ENCODE results near the gene TAX1BP1.
"Not testable (repeated sequence)": the region's sequence is repeated elsewhere in the genome, so short reads cannot be mapped to it uniquely, and the experiment has no call there.

Gene TAX1BP1

DNA sequence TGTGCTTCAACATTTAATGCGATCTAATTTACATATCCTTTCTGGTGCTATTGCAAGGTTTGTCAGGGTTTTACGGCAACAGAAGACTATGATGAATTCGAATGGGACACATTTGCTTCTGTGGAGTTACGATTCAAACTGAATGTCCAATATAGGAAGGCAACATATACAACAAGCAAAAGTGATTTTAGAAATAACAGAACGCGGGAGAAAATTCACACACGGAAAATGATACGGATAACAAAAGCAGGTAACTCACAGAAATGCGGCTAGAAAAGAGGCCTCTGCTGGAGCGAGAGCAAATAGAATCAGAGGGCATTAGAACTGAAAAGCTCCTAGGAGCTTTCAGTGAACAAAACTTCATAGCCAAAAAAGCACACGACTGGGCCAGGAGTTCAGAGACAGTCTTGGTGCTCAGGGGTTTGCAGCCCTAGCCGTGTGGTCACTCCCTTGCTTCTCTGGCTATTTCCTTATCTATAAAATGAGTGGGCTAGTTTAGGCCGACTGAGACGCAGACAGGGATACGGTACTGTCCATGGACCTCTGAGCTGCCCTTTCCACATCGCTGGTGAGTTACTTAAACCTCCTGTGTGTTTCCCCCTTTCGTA is 557 bp upstream of the TAX1BP1 start:
- DNase-seq (ENCODE audit: low read depth): no peak

DNA sequence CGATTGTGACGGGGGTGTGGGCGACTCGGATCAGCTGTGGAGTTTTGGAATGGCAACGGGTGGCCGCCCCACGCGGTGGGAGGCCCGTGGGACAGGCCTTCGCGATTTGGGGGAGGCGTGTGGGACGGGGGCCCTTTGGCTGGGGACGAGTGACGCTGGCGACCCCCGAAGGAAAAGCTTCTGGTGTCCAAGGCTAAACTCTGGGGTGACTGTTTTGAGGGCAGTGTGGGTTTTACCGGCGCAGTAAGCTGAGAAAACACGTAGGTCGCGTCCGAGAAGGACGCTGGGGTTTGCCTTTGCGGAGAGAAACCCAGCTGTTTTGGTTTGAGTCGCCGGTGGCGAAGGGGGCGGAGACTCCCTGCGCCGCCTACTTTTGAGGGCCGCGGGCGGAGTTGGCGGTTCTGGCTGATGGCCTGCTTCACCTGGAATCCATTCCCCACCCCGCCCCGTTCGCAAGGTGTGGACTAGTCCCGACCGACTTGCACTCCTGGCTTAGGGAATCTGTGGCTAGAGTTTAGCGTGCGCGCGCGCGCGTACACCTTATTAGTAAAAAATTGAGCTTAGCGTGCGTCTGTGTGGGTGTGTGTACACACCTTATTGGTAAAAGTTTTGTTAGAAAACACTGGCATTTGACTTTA is 606 bp downstream of the TAX1BP1 start:
- peak; percentile 78 for DNase-seq (ENCODE audit: low read depth)

DNA sequence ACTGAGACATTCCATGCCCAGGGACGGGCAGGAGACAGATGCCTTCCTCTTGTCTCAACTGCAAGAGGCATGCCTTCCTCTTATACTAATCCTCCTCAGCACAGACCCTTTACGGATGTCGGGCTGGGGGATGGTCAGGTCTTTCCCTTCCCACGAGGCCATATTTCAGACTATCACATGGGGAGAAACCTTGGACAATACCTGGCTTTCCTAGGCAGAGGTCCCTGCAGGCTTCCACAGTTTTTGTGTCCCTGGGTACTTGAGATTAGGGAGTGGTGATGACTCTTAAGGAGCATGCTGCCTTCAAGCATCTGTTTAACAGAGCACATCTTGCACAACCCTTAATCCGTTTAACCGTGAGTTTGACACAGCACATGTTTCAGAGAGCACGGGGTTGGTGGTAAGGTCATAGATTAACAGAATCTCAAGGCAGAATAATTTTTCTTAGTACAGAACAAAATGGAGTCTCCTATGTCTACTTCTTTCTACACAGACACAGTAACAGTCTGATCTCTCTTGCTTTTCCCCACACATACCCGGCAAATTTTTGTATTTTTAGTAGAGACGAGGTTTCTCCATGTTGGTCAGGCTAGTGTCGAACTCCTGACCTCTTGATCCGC is 2.2 kb downstream of the TAX1BP1 start:
- not testable (repeated sequence) for DNase-seq (ENCODE audit: low read depth)

DNA sequence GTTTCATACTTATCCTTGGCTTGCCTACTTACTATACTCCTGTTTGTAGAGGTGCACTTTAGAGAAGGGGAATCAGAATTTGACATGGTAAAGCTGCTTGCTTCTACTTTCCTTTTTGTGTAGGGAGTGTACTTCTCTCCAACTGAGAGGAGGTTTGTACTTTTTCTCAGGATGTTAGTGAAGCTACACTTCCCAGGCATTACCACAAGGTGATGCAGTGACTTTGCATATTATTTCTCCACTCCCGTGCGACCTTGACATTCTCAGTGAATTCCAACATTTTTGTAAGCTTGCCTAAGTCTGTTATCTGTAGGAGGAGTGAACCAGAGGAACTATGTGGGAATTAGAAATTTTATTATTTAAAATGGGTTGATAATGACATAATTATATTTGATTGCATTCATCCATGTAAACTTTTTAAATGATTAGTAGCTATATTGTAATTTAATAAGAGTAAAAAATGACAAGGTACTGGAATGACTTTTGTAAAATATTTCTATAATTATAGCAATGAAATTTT is 5.2 kb downstream of the TAX1BP1 start:
- no peak for DNase-seq (ENCODE audit: low read depth)

DNA sequence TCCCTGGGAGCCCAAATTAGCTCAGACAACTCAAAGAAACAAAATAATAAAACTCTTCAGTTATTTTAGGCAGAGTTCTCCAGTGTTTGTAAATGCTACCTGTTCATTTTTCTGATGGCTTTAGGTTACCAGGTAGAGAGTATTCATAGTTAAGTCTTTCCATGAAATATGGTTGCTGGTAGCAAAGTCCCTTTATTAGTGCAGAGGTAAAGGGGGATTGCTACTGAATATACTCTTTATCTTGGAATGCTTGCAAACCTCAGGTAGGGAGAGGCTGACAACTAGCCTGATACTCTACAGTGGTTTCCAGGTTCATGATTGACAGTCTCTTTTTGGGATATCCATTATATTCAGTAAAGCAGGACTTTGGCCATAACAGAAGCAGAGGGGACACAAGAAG is 6.5 kb downstream of the TAX1BP1 start:
- DNase-seq (ENCODE audit: low read depth): no peak

DNA sequence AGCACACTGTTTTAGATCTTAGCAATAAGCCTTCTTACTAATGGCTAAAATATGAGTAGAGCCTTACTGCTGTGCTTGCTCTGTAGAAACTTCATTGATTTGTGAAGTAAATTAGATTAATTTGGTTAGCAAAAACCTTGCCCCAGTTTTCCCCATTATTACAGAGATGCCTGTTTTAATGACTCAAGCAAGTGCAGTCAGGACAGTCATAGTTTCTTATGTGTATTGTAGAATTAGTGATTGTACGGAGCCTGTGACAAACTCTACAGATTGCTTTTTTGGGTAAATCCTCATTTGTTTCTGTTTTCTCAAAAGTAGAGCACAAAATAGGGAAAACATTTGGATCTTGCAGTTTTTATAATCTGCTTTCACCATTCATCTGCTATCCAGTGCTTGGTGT is 7.0 kb downstream of the TAX1BP1 start:
- DNase-seq (ENCODE audit: low read depth): no peak

DNA sequence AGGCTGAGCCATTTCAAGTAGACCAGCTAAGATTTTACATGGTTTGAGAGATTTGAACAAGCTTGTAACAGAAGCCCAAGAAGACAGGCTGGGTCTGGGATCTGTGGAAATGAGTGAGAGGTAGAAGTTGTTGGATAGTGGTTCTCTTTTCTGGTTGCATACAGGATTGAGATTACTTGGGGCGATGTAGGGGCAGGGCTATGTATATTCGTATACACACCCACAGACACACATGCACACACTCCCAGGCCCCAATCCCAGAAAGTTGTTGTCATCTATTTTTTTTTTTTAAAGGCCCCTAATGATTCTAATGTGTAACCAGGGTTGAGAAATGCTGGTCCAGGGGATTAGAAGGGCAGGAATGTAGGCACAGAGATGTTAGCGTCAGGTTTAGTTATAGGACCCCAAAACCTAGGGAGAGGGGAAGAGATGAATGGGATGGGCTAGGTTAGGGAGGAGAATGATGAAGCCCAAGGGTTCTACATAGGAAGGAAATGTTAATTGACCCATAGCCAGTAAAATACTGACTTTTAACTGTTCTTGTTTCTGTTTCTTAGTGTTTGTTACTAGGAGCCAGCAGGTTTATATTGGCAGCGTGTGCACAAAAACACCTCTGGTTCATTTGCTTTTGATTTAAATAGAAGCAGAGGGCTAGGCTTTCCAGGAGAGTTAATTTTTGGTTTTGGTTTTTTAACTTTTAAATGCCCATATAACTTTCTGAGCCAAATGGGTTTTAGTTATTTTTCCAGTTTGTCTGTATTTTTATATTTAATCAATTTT is 7.8 kb downstream of the TAX1BP1 start:
- no peak for DNase-seq (ENCODE audit: low read depth)

DNA sequence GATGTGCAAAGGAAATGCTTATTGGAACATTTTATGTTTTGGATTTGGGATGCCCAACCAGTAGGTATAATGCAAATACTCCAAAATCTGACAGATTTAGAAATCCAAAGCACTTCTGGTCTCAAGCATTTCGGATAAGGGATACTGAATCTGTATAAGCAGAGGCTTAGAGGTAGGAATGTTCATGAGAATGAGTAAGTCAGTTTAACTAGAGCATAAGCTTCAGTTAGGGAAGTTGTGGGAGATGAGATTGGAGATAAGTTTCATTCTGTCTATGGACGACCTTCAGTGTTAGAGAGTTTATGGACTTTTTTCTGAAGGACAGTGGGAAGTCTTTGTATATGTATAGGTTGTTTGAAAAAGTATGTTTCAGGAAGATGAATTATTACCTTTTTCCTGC is 10.4 kb downstream of the TAX1BP1 start:
- no peak for DNase-seq (ENCODE audit: low read depth)

DNA sequence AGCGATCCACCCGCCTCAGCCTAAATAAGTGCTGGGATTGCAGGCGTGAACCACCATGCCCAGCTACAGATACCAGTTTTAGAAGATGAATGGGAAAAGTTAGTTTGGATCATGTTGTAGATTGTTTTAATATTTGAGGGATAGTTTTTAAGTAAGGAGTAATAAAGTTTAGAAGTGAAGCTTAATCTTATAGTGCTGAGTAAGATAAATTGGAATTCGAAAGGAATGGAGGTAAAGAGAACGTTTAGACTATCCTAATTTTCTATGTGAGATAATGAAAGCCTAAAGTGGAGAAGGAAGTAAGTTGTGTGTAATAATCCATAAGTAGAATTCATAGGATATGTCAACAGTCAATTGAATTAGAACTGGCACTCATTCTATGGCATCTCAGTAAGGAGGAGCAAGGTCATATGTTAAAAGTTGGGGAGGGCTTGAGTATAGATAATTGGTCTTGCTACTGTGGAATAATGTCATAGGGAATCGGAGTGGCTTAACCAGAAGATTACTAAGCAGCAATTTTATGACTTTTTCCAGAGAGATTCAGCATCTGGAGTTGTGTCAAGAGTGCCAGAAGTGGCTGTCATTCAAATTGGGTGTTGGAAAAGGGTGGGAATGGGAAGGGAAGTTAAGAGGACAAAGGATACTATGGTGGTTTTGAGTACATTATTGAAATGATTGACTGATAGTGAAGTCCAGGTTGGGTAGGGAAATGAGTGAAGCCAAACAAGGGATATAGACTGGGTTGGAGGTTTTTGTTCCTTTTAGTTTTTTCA is 12.1 kb downstream of the TAX1BP1 start:
- DNase-seq (ENCODE audit: low read depth): no peak

DNA sequence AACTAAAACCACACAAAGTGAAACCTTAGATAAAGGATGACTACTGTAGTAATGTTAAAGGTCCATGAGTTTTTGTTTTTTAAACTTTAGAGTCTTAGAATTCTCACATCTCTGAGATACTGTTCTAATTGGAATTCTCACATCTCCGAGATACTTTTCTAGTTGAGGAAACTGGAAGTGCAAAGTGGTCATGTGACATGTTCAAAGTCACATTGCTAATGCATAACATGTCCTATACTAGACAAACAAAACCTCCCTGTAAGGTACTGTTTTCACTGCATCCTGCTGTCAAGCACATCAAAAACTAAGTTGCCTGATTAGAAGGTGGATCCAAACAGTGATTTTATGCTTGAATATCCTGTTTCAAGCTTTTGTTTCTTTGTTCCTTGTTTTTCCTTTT is 13.9 kb downstream of the TAX1BP1 start:
- DNase-seq (ENCODE audit: low read depth): no peak

DNA sequence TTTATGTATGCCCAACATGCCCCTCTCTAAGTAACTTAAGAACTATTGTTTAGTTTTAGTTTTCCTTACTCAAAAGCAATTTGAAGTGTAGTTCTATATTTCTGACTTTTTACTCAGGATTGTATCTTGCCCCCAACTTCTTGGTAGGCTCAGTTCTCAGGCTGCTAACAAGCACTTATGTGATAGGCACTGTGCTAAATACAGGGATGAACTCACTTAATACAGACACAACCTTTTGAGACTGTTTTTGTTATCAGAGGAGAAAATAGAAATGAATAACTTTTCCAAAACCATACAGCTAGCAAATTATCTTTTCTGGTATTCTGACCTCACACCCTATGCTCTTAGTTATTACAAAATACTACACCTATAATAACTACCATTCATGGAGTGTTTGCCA is 16.3 kb downstream of the TAX1BP1 start:
- DNase-seq (ENCODE audit: low read depth): no peak

DNA sequence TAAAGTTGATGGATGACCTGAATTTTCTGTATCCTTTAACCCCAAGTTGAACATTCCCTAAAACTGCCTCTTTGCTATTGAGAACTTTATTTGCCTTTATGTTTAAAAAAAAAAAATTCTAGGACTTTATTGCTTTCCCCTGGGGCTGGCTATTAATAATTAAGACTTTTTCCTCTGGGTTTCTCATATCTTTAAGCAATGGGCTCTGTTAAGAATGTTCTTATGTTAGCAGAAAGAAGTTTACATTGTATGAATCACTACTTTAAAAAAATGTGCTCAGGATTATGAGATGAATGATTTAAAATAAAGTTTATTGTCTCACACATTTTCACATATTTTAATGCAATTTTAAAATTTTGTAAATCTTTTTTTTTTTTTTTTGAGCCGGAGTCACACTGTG is 19.5 kb downstream of the TAX1BP1 start:
- no peak for DNase-seq (ENCODE audit: low read depth)

DNA sequence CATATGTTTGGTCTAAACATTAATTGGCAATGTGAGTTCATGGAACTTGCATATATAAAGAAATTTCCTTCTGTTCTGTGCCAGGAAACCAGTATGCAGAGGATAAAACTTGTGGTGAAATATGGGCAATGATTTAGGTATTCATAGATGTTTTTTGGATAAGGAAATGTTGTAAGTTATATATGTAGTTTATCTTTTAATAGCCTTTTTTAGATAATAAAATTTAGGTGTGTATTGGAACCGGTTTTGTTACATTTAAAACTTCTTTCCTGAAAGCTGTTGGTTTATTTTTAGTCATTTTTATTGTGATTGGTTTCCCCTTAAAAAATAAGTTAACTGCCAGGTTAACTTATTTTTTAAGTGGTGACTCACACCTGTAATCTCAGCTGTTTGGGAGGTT is 22.1 kb downstream of the TAX1BP1 start:
- no peak for DNase-seq (ENCODE audit: low read depth)

DNA sequence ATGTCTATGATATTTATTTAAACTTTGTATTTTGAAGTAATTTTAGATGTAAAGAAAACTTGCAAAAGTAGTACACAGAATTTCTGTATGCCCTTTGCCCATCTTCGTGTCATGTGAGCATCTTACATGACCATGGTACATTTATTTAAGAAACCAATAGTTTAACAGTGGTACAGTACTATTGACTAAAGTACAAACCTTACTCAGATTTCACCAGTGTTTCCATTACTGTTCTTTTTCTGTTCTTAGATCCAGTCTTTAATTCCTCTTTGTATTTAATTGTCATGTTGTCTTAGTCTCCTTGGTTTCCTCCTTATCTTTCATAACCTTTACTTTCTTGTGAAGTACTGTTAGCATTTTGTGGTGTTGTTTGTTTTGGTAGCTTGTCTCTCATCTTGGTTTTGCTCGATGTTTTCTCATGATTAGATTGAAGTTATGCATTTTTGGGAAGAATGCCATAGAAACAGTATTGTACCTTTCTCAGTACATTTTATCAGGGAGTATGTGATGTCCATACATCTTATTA is 24.1 kb downstream of the TAX1BP1 start:
- DNase-seq (ENCODE audit: low read depth): no peak

DNA sequence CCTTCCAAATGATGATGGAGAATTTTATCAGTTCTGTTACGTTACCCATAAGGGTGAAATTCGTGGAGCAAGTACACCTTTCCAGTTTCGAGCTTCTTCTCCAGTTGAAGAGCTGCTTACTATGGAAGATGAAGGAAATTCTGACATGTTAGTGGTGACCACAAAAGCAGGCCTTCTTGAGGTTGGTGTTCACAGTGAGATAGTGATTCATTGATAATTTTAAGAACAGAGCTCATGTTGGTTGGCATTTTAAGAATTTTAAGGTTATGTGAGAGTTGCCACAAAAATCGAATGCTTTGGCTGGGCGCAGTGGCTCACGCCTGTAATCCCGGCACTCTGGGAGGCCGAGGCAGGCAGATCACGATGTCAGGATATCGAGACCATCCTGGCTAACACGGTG is 25.9 kb downstream of the TAX1BP1 start:
- no peak for DNase-seq (ENCODE audit: low read depth)

DNA sequence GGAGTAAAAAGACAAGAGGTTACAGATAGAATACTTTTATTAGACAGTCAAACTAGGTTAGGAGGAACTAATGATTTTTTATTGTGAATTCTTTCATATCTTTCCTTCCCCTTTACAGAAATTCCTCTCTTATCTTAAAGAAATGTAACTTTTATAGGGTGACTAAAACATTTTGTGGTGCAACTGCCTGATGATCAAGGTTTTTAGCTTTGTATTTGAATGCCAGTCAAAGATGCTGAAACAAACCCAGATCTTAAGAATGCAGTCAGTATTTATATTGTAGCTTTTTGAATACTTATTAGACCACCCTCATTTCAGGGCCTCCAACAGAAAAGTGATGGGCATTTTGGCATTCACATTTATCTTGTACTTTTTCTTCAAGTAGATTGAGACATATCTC is 27.4 kb downstream of the TAX1BP1 start:
- DNase-seq (ENCODE audit: low read depth): no peak

DNA sequence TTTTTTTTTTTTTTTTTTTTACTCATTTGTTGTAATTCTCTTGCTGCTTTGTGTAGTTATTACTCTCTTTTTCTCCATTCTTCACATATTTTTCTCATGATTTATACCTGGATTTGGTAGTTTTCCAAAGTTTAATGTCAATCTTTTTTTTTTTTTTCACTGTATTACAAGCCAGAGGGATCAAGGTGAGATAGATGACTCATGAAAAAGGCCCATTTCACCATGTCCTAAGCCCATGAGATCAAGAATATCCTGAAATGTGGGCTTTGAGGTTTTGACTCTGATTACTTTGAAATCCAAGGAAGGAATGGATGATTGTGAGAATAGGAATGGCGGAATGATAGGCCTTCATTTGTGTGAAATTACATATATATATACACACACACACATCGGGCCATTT is 31.1 kb downstream of the TAX1BP1 start:
- no peak for DNase-seq (ENCODE audit: low read depth)

DNA sequence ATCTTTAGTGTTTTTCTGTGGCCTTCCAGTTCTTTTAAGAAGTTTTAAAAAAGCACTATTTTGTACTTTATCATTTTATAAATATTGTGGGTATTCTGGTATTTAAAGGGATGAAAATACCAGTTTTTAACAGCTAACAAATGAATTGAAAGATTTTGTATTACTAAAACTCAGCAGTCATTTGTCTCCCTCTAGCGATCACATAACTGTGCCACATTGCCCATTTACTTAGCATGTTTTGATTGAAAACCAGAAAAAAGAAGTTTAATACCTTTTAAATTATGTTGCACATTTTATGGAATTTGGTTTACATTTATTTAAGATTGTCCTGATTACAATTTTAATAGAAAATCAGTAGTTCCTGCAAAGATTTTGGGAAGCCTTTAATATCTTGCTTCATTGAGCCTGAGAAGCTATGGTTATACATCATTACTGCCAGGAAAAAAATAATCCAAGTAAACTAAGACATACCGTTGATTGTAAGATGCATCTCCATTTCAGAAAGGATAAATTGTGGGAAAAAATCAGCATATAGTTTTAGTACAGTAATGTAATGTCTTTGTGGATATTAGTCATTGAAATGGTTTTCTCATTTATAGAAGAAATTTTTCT is 34.9 kb downstream of the TAX1BP1 start:
- DNase-seq (ENCODE audit: low read depth): no peak

DNA sequence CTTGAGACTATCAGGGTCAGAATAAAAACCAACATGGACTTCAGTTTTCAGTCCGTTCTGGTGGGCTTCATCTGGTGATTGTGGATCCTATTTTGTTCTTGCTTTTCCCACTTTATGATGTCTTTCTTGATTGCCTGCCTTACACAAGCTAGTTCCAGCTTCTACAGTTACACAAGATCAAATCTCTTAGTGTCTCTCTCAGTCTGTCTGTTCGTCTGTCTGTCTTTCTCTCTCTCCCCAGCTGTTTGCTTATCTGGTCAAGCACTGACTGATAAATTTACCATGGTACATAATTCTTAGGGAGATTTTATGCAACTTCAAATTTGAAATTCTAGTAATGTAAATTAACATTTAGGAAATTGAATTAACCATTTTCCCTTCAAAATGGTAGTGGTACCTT is 35.8 kb downstream of the TAX1BP1 start:
- DNase-seq (ENCODE audit: low read depth): no peak

DNA sequence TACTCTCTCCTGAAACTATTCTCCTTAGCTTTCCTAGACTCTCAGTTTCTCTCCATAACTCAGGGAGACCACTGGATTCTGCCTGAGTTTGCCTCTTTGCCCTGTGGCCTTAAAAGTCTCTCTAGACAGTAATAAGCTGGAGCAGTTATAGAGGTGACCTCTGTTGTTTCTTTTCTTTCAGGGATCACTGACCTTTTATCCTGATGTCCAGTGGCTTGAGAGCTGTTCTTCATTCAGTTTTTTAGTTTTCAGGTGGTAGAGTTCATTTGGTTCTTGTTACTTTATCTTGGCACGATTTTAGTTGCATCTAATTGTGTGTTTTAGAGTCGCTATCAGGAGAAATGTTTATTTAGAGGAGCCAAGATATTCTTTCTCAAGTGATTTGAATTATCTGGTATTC is 37.7 kb downstream of the TAX1BP1 start:
- DNase-seq (ENCODE audit: low read depth): no peak

DNA sequence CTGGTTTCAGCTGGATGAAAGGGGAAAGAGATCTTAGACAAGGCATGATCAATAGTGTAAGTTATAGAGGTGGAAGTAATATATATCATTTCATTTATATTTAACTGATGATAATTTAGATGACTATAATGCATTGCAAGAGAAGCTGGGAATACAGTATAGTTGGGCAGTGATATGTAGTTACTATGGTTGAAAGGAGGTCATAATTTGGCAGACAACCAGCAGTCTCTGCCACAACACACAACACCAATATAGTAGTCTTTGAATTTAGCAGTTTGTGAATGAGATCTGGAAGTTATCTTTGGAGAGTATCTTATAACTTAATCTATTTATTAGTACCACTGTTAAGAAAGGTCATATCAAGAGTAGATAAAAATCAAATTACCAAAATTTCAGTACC is 39.9 kb downstream of the TAX1BP1 start:
- no peak for DNase-seq (ENCODE audit: low read depth)
